AG09309 (cell line): Measurements from ENCODE around the gene MYEOV.

ENCODE experiments used
- DNase-seq: peaks from one replicate; pipeline ENCODE4 v3.0.0-alpha.2; 2010; ENCODE audit warnings: low read depth
- H3K4me3 ChIP-seq: 2 replicates; pipeline ENCODE4 v1.5.1; 2011; ENCODE audit warnings: mild to moderate bottlenecking, low read depth, low read length, moderate library complexity; ENCODE audit not compliant: control insufficient read depth
- TF ChIP-seq, protein P1 (sequence below): IDR thresholded peaks from 2 replicates; pipeline ENCODE4 v1.5.1; 2011; ENCODE audit warnings: mild to moderate bottlenecking, low read depth, low read length, inconsistent platforms; ENCODE audit not compliant: insufficient read depth, control insufficient read depth; ENCODE audit errors: missing control alignments

MYEOV gene

GRCh38 chr11:69276165-69276564 lies 17.8 kb upstream of the MYEOV start:
- DNase-seq: no peak
- TF ChIP-seq, protein P1, sequence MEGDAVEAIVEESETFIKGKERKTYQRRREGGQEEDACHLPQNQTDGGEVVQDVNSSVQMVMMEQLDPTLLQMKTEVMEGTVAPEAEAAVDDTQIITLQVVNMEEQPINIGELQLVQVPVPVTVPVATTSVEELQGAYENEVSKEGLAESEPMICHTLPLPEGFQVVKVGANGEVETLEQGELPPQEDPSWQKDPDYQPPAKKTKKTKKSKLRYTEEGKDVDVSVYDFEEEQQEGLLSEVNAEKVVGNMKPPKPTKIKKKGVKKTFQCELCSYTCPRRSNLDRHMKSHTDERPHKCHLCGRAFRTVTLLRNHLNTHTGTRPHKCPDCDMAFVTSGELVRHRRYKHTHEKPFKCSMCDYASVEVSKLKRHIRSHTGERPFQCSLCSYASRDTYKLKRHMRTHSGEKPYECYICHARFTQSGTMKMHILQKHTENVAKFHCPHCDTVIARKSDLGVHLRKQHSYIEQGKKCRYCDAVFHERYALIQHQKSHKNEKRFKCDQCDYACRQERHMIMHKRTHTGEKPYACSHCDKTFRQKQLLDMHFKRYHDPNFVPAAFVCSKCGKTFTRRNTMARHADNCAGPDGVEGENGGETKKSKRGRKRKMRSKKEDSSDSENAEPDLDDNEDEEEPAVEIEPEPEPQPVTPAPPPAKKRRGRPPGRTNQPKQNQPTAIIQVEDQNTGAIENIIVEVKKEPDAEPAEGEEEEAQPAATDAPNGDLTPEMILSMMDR: no peak
- H3K4me3 ChIP-seq: no peak overlapping the region

DNA sequence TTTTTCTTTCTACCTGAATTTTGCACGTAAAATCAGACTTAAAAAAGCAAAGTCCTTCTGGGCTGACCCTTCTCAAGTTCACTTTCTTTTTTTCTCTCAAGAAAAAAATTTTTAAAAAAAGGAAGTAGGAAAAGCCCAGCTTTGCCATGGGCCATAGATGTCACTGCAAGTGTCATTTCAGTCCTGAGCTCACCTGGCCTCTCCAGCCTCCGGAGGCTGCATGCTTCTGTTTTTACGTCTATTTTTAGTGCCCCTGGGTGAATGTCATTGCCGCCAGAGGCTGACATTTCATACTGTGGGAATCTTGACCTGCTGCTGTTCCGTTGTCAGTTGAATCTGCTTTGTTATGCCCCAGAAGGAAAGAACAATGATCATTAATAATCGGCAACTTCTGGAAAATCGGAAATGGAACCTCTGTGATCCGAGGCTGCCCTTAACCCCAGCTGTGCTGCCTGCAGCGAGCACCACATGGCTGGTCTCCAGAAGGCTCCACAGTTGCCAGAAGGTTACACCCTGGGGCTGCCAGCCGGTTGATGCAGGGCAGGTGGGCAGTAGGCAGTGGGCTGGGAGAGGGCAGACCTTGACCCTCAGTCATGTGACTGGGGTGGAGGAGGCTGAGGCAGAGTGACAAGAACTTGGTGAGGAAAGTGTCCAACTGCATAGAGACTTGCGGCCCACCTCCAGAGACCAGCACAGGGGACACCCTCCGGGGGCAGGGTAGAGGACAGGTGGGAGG lies 16.7 kb upstream of the MYEOV start:
- DNase-seq: no peak
- no peak overlapping the region for H3K4me3 ChIP-seq
- TF ChIP-seq, protein P1: no peak

GRCh38 chr11:69278091-69278867 lies 15.7 kb upstream of the MYEOV start:
- TF ChIP-seq, protein P1: no peak
- H3K4me3 ChIP-seq: no peak overlapping the region
- DNase-seq: no peak

GRCh38 chr11:69280451-69280850 lies 13.5 kb upstream of the MYEOV start:
- no peak overlapping the region for H3K4me3 ChIP-seq
- peak; percentile 34 for DNase-seq

GRCh38 chr11:69280994-69281393 lies 13.0 kb upstream of the MYEOV start:
- H3K4me3 ChIP-seq: no peak overlapping the region
- peak; percentile 57 for DNase-seq
- TF ChIP-seq, protein P1: no peak

More at GRCh38 chr11:69280451-69280850, 13.5 kb upstream of the MYEOV start:
- TF ChIP-seq, protein P1: no peak

- TF ChIP-seq, protein P1: no peak
- H3K4me3 ChIP-seq: no peak overlapping the region
- no peak for DNase-seq
Measured at GRCh38 chr11:69283446-69283845, 10.5 kb upstream of the MYEOV start.
